ENCODE measurements around the gene CHRNB2. TPM values are rescaled to one million over a fixed set of nuclear protein-coding genes. Genes with fewer than 3 reads are reported as not detected.
A peak's percentile ranks its signal among the peaks of the same experiment; 100 is the strongest.

CHRNB2 gene
- total RNA-seq, 3 donors from 2014 or later: 0.17 to 0.92 (median 0.24) TPM

DNA sequence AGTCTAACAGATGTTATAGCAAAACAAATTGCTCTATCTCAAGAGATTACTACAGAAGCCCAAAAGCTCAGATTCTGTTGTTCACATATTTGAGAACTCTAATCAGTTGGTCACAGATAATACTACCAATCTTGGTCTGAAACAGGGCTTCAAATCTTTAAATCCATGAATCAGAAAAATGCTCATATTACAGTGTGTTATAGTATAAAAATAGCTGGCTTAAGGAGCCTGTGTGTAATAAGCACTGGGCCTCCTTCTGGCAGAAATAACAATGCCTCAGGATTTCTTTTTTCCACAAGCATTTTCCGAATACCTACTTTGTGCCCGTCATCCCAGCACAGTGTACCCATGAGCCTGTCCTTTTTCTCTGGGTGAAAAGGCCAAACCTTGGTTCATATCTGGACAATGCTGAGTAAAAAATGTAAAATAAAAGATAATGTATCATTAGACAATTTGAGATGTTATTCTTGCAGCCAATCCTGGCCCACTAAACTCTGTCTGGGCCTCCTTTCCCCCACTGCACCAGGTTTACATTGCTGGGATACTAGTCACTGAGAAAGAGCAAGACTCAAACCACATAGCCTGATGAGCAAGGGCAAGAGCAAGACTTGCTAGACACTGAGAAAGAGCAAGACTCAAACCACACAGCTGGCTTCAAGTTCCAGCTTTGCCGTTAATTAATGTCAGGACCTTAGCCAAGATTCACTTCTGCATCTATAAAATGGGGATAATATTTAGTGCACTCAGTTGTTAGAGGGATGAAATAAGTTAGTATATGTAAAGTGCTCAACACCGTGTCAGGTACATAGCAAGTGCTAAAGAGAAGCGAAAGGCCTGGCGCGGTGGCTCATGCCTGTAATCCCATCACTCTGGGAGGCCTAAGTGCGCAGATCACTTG is 57.4 kb downstream of the CHRNB2 start:
- no peak for DNase-seq
- no peak overlapping the region for H3K4me3 ChIP-seq
- H3K4me1 ChIP-seq (ENCODE audit: low read depth): peaks cover 10% of the 10 kb centered on the region
- TF ChIP-seq, protein P1, sequence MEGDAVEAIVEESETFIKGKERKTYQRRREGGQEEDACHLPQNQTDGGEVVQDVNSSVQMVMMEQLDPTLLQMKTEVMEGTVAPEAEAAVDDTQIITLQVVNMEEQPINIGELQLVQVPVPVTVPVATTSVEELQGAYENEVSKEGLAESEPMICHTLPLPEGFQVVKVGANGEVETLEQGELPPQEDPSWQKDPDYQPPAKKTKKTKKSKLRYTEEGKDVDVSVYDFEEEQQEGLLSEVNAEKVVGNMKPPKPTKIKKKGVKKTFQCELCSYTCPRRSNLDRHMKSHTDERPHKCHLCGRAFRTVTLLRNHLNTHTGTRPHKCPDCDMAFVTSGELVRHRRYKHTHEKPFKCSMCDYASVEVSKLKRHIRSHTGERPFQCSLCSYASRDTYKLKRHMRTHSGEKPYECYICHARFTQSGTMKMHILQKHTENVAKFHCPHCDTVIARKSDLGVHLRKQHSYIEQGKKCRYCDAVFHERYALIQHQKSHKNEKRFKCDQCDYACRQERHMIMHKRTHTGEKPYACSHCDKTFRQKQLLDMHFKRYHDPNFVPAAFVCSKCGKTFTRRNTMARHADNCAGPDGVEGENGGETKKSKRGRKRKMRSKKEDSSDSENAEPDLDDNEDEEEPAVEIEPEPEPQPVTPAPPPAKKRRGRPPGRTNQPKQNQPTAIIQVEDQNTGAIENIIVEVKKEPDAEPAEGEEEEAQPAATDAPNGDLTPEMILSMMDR (IDR thresholded peaks at IDR 0.05): no peak
- no peaks in the 10 kb centered on the region for H3K36me3 ChIP-seq (ENCODE audit: low read depth)
- intact Hi-C loops (cut with DNase I, micrococcal nuclease): no loop called here
- H3K9me3 ChIP-seq: peaks cover 2% of the 10 kb centered on the region
- ATAC-seq: no peak

DNA sequence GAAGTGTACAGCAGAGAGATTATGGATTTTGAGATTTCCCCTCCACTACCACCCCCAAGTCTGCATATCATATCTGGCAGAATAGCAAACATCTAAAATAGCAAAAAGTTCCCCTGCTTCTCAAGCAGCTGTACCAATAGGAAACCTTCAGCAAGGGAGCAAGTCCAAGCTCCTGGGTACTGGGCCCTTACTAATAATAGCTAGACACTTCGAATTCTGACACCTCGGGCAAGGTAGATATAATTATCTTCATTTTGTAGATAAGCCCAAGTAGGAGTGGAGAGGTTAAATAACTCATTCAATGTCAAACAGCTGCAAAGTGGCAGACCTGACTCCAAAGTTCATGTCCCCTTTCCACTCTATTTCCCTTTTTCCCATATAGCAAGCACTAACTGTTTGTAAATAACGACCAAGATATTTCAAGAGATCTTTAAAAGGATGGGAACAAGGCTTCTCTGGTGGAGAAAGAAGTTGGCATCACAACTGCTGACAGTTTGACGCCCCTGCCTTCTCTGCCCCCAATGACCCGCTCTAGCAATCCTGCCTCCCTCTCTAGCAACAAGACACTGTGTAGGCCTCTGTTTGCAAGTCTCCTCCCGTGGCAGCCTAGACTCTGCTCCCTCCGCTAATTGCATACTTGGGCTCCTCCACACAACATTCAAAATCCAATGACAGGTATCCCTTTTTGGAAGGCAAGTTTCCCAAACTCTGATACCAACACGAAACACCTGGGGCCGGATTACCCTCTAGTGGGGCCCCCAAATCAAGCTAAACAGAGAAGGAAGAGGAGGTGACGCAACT is 59.1 kb downstream of the CHRNB2 start:
- ATAC-seq: peak; percentile 25
- Histone ChIP-seq H3K9me3 (peaks cover 2% of the 10 kb centered on the region), H3K36me3 (ENCODE audit: low read depth) (no peaks in the 10 kb centered on the region), H3K4me3 (peak overlapping the region; percentile 91), H3K4me1 (ENCODE audit: low read depth) (peaks cover 10% of the 10 kb centered on the region)
- no peak for DNase-seq
- intact Hi-C loops (cut with DNase I, micrococcal nuclease): no loop called here
- TF ChIP-seq, protein P1 (IDR thresholded peaks at IDR 0.05): no peak

DNA sequence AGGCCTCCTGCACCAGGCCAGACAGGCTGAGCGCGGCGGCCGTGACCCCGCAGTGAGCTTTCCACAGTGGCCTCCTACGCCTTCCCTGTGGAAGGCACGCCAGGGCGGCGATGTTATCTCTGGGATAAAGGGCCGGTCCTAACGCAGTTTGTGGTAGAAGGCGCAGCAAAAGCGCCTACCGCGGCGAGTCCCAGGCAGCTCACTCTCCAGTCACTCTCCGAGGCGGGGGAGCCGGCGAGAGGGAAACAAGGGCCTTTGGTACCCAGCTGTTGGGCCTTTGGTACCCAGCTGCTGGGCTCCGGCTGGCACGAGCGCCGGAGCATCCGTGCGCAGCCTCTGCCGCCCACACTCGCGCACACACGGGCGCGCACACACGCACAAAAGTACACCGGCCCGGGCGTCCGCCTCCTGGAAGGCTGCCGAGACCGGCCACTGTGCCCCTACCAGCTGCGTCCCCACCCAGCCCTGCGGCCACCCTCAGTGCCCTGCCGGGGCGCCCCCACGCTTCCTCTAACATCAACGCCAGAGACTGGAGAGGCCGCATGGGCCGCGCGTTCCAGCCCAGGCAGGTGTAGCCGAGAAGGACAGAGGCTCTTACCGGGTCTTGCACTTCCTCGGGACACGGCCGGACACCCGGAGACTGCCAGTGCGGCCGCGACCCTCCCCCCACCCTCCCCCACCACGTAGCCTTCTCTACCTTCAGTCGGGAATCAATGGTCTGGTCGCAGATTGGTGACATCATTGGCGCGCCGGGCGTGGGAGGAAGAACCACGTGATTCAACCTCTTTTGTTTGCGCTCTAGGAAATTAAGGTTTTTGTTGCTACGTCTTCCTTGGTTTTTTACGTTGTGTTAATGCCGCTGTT is 59.9 kb downstream of the CHRNB2 start:
- Histone ChIP-seq H3K9me3 (peaks cover 2% of the 10 kb centered on the region), H3K4me1 (ENCODE audit: low read depth) (peaks cover 10% of the 10 kb centered on the region), H3K4me3 (peak overlapping the region; percentile 91), H3K36me3 (ENCODE audit: low read depth) (no peaks in the 10 kb centered on the region)
- ATAC-seq (peak; percentile 93), DNase-seq (peak; percentile 92 to 98 (median 94))
- intact Hi-C loops (cut with DNase I, micrococcal nuclease): no loop called here
- TF ChIP-seq, protein P1 (IDR thresholded peaks at IDR 0.05): no peak

DNA sequence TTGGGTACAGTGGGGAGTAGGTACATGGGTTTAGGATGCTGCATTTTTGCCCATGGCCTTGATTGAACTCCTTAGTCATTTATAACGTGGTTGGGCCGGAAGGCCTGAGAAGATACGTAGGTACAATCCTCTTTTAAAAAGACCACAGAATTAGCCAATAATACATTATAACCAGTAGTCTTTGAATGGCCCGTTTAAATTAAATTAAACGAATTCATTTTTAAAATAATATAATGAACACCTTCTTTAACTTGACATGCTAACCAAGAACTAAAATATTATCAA is 60.5 kb downstream of the CHRNB2 start:
- peak overlapping the region; percentile 91 for H3K4me3 ChIP-seq
- peaks cover 10% of the 10 kb centered on the region for H3K4me1 ChIP-seq (ENCODE audit: low read depth)
- H3K36me3 ChIP-seq (ENCODE audit: low read depth): no peaks in the 10 kb centered on the region
- peaks cover 2% of the 10 kb centered on the region for H3K9me3 ChIP-seq
- DNase-seq (no peak), ATAC-seq (peak; percentile 18)
- TF ChIP-seq, protein P1 (IDR thresholded peaks at IDR 0.05): no peak
- intact Hi-C loops (cut with DNase I, micrococcal nuclease): no loop called here

DNA sequence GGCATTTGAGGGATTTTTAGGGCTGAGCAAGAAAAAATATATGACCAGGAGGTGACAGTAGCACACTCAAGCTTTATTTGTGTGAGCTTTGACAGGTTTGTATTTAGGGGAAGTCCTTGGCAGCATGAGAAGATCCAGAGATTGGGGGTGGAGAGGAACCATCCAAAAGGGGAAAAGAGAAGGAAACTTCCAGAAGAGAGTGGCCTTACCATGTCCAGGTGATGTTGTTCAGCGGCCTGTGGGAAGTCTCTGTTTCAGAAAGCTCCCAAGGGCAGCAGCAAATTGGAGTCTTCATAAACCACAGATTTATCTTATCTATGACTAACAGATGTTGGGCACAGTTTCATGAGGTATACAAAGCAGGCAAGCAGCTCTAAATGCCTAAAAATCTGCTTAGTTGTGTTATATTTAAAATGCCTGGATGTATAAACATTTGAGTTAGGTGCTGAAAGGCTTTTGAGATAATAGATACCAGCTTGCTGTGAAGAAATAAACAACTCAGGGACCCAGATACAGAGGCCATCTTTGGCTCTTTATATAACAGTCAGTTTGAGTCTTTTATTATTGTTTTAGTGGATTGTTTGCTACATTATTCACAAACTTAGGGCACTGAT is 61.6 kb downstream of the CHRNB2 start:
- Histone ChIP-seq H3K36me3 (ENCODE audit: low read depth) (no peaks in the 10 kb centered on the region), H3K4me3 (no peak overlapping the region), H3K4me1 (ENCODE audit: low read depth) (peaks cover 10% of the 10 kb centered on the region), H3K9me3 (peaks cover 2% of the 10 kb centered on the region)
- intact Hi-C loops (cut with DNase I, micrococcal nuclease): no loop called here
- TF ChIP-seq, protein P1 (IDR thresholded peaks at IDR 0.05): no peak
- ATAC-seq (no peak), DNase-seq (no peak)
